ENCODE data around the gene DRC1.
"Not testable (repeated sequence)": the region's sequence is repeated elsewhere in the genome, so short reads cannot be mapped to it uniquely, and the experiment has no call there.

The DRC1 gene

DNA sequence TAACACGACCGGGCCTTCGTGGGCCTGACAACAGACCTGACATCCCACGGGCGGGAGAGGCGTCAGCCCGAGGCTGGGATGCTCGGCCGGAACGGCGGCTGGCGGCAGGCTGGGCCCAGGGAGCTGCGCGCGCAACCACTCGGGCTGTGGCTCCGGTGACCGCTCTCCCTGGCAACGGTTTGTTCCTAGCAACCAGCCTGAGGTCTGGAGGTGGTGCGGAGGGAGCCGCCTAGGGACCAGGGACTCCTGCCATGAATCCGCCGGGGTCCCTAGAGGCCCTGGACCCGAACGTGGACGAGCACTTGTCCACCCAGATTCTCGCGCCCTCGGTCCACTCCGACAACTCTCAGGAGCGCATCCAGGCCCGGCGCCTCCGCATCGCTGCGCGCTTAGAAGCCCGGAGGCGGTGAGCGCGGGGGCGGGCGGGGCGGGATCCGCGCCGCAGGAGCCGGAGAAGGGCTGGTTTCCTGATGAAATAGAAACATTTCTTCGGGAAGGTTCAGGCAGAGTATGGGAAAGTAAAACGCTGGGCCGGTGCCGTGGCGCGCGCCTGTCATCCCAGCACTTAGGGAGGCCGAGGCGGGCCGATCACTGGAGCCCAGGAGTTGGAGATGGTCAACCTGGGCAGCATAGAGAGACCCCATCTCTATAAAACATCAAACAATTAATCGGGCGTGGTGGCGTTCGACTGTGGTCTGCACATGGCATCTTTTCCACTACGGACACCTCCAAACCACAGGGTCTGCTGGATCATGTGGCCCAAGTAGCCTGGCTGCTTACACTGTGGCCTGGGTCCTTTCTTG lies at the start of gene DRC1:
Gene DRC1 (plus strand): TSS at position 182 of the 803 bp plus-strand sequence. CDS start 70 bp downstream, at position 252.
- DNase-seq (ENCODE audit: extremely low read depth in 1 of 2, low read depth in 1 of 2): no peak

DNA sequence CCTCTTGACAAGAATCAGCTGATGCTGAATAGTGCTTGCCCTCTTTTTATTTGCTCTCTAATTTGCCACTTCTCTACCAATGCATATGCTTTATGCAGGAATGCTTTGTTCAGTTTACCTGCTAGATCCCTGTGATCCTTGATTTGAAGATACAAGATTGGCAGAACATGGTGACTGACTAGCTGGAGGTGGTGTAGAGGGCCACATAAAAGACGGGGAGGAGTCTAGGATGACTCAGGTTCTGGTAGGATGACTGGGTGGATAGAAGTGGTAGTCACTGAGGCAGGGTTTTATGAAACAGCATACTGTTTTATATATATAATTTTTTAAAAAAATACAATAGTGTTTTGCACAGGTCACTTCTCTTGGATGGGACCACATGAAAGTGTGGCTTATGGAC lies 48.8 kb upstream of the DRC1 start:
- no peak for DNase-seq (ENCODE audit: extremely low read depth in 1 of 2, low read depth in 1 of 2)

DNA sequence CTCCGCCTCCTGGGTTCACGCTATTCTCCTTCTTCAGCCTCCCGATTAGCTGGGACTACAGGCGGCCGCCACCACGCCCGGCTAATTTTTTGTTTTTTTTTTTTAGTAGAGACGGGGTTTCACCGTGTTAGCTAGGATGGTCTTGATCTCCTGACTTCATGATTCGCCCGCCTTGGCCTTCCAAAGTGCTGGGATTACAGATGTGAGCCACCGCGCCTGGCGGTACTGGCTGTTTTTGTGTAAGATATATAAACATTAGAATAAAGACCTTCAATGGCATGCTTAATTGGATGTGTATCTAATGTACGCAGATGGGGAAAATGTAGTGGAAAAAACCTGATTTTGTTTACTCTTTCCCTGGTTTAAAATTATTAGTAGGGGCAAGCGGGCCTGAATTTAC lies 47.3 kb upstream of the DRC1 start:
- DNase-seq (ENCODE audit: extremely low read depth in 1 of 2, low read depth in 1 of 2): not testable (repeated sequence)

DNA sequence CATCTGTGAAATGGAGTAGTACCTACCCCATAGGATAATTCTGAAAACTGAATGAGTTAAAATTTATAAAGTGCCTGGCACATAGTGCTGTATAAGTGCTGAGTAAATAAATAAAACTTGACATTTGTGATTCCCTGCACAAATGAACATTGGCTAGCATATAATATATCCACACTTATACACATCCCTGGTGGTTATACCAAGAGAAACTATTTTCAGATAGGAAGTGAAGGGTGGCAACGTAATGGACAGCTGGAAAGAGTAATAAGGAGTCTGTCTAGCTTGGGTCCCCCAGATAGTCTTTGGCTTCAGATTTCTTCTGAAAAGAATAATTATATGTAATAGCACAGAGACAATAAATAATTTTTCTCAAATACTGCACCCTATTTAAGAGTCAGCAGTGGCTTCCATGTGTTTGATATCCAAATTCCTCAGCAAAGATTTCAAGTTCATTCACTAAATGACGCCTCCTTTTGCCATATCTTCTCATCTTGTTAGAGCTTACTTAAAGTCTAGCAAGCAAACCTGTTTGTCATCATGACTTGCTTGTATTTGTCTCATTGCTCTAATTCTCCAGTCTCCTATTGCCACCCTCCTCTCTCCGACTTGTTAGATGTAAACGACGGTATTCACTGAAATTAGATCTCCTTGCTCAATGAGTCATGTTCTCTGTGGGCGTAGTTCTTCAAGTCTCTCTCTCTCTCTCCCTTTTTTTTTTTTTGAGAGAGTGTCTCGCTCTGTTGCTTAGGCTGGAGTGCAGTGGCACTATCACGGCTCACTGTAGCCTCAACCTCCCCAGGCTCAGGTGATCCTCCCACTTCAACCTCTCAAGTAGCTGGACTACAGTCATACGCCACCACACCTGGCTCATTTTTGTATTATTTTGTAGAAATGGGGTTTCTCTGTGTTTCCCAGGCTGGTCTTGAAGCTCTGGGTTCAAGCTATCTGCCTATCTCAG lies 46.4 kb upstream of the DRC1 start:
- DNase-seq (ENCODE audit: extremely low read depth in 1 of 2, low read depth in 1 of 2): no peak

DNA sequence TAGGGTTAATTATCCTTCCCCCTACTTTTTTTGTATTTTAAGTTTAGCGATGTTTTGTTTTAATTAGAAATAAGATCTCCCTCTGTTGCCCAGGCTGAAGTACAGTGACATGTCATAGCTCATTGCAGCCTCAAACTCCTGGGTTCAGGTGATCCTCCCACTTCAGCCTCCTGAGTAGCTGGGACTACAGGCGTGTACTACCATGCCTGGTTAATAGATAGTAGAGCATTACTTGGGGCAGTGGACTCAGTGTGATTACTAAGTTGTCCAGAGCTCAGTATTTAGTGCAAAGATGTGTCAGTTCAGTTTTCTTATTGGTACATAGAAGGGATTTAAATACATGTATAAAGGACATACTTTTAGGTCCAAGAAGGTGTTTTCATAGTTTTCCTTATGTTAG lies 45.6 kb upstream of the DRC1 start:
- no peak for DNase-seq (ENCODE audit: extremely low read depth in 1 of 2, low read depth in 1 of 2)

DNA sequence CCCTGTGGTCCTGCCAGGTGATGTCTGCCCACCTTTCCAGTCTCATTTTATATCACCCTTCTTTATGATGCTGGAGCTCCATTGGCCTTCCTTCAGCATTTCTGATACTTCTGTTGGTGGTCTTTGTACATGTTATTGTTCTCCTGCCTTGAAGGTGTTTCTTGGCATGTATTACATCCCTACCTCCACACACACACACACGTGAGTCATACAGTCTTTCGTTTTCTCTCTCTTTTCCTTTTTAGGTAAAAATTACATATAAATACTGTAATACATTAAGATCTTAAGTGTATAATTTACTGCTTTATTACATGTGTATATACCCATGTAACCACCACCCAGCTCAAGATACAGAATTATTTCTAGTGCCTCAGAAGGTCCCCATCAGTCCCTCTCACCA lies 44.9 kb upstream of the DRC1 start:
- DNase-seq (ENCODE audit: extremely low read depth in 1 of 2, low read depth in 1 of 2): no peak

DNA sequence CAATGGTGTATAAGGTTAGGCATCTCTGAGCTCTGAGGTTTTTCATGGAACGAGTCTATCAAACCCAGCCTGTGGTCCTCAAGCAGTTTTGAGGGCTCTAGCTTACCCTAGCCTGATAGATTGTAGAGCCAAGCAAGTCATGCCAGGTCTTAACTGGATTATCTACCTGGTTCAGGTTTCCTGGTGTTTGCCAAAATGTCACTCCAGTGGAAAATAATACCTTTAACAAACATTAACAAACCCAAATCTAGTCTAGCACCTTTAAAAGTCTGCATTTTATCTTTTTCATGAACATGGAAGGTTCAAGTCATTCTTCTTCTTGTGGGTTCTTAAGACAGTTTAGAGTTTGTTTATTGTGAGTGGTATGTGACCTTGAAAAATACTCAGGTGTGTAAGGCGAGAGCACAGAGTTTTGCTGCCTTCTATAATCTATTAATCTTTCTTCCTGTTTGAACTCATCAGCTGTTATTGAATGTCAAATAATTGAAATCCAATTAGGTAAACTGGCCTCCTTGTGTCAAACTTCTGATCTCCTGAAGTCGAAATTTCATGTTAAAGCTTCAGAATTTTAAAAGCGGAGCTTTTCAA lies 41.7 kb upstream of the DRC1 start:
- DNase-seq (ENCODE audit: extremely low read depth in 1 of 2, low read depth in 1 of 2): no peak

DNA sequence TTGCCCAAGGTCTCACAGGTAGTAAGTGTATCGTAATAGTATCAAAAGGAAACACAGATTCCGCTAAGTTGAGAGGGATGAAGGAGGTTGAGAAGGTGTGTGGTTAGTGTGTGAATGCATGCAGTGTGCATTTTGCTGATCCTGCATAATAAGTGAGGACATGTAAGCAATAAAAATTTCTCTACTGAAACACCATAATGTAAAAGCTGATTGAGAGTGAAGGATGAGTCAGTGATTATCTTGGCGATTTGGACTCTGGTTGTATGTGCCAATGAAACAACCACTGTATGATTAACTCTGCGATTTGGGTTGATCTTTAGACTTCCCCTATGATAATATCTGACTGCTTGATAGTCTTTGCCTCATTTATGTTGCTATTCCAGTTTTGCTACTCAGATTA lies 38.4 kb upstream of the DRC1 start:
- DNase-seq (ENCODE audit: extremely low read depth in 1 of 2, low read depth in 1 of 2): no peak

DNA sequence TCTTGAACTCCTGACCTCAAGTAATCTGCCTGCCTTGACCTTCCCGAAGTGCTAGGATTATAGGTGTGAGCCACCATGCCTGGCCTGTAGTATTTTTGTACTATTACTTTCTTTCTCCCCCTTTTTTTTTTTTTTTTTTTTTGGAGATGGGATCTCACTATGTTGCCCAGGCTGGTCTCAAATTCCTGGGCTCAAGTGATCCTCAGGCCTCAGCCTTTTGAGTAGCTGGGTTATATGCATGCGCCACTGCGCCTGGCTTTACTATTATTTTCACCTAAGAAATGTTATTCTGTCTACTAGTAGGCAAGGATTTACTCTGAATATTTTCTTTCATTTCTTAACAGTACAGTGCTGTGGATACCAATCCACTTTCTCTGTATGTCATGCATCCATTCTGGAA lies 37.8 kb upstream of the DRC1 start:
- DNase-seq (ENCODE audit: extremely low read depth in 1 of 2, low read depth in 1 of 2): no peak

DNA sequence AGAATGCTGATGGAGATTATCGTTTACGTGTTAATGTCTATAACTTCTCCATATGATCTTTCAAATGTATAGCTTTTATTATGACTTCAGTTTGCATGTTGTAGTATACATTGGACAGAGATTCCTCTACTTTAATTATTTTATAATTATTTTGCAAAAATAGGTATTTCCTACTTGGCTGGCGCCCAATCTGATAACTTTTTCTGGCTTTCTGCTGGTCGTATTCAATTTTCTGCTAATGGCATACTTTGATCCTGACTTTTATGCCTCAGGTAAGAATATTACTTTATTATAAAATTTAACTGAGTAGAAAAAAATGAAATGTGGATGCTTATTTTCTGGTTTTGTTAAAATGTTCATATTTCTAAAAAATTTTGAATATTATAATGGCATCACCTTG lies 37.1 kb upstream of the DRC1 start:
- DNase-seq (ENCODE audit: extremely low read depth in 1 of 2, low read depth in 1 of 2): no peak

DNA sequence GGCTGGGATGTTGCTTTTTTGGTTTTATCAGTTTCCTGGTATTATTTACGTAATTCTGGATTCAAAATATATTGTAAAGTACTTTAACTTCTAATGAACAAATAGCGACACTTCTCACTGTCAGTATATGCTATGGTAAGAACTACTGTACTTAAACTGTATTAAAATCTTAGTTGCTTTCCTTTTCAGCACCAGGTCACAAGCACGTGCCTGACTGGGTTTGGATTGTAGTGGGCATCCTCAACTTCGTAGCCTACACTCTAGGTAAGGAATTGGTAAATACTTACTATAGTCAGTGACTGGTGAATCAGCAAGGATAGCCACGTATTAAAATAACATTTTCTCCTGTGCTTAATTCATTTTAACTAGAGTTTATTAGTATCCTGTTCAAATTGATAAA lies 34.8 kb upstream of the DRC1 start:
- DNase-seq (ENCODE audit: extremely low read depth in 1 of 2, low read depth in 1 of 2): no peak

DNA sequence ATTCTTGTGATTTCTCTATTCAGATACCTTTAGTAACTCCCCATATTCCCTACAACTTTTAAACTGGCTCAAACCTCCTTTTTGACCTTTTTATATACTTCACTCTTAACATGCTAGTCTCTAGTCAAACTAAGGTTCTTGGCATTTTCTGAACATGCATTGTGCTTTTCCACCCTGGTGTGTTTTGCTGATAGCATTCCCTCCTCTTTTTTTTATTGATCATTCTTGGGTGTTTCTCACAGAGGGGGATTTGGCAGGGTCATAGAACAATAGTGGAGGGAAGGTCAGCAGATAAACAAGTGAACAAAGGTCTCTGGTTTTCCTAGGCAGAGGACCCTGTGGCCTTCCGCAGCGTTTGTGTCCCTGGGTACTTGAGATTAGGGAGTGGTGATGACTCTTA lies 32.1 kb upstream of the DRC1 start:
- not testable (repeated sequence) for DNase-seq (ENCODE audit: extremely low read depth in 1 of 2, low read depth in 1 of 2)

DNA sequence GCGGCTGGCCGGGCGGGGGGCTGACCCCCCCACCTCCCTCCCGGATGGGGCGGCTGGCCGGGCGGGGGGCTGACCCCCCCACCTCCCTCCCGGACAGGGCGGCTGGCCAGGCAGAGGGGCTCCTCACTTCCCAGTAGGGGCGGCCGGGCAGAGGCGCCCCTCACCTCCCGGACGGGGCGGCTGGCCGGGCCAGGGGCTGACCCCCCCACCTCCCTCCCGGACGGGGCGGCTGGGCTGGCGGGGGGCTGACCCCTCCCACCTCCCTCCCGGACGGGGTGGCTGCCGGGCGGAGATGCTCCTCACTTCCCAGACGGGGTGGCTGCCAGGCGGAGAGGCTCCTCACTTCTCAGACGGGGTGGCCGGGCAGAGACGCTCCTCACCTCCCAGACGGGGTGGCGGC lies 30.8 kb upstream of the DRC1 start:
- not testable (repeated sequence) for DNase-seq (ENCODE audit: extremely low read depth in 1 of 2, low read depth in 1 of 2)

DNA sequence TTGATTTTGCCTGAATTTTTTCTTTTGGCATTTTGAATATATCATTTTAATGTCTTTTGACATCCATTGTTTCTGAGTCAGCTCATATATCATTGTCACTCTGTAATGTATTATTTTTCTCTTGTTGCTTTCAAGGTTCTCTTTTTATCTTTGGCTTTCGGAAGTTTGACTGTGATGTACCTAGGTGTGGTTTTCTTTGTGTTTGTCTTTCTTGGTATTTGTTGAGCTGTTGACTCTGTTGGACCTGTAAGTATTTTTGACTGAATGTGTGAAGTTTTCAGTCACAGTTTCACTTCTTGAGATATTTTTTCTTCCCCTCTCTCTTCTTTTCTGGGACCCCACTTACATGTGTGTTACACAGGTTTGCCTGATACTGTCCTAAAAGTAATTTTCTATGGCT lies 24.9 kb upstream of the DRC1 start:
- no peak for DNase-seq (ENCODE audit: extremely low read depth in 1 of 2, low read depth in 1 of 2)

DNA sequence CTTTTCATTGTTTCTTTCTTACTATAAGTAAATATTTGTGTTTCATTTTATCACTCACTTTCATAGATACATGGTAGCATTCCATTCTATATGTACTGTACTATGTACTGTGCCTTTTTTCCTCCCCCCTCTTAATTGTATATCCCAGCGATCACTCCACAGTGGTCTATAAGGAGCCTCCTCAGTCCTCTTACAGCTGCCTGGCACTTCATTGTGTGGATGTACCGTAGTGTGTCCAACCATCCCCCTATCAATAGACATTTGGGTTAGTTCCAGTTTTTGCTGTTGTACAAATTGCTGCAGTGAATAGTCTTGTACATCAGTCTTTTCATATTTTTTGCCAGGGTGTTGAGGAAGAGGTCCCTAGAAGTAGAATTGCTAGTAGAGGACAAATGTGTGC lies 21.4 kb upstream of the DRC1 start:
- no peak for DNase-seq (ENCODE audit: extremely low read depth in 1 of 2, low read depth in 1 of 2)

DNA sequence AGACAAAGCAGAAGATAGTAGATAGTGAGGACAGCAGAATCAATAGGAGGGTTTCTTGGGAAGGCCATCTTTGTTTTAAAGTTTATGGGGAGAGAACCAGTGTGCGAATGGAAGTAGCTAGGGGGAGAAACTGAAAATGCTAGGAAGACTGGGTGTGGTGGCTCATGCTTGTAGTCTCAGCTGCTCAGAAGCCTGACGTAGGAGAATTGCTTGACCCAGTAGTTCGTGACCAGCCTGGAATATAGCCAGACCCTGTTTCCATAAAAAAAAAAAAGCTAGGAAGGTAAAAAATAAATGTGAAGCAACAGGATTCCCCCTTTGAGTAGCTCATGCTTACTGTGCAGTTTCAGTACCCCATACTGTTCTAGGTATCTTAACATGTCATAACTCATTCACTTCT lies 19.2 kb upstream of the DRC1 start:
- no peak for DNase-seq (ENCODE audit: extremely low read depth in 1 of 2, low read depth in 1 of 2)

DNA sequence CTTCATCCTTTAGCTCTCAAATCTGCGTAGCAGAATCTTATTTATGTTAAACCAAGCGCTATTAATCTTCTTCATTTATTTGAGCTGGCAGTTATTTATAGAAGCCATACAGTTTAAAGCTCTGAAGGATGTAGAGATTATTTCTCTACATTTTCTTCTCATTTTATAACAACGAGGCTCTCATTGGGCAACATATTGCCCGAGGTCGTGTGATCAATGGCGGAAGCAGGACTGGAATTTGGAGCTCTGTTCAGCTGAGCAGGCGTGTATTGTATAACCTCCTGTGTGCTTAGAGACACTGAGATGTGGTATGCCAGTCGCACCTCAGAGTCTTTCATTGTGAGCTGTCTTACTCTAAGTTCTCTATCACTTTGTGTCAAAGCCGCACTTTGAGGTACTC lies 17.5 kb upstream of the DRC1 start:
- DNase-seq (ENCODE audit: extremely low read depth in 1 of 2, low read depth in 1 of 2): no peak

DNA sequence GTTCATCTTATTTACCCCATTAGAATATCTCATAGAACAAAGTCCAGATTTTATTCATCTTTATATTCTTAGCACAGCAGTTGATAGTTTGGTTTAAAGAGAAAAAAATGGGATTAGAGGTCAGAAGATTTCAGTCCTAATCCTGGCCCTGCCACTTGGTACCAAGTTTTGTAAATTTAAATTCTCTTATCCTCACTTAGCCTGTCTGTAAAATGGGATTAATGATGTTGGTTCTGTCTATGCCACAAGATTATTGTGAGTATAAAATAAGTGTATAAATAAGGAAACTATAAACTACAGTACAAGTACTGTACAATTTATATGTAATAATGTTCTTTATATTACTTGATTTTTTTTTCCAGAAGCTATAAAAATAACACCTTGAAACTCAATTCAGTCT lies 17.1 kb upstream of the DRC1 start:
- DNase-seq (ENCODE audit: extremely low read depth in 1 of 2, low read depth in 1 of 2): no peak

DNA sequence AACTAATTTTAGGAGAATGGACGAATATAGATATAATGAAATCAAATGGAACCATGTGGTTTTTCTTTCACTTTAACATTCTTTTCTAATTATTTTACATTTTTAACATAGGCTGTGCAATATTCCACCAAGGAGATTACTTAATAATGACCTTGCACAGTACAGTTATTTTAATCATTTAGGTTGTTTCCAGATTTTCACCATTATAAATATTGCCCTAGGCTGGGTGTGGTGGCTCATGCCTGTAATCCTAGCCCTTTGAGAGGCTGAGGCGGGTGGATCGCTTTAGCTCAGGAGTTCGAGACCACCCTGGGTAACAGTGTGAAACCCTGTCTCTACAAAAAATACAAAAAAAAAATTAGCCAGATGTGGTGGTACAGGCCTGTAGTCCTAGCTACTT lies 14.5 kb upstream of the DRC1 start:
- DNase-seq (ENCODE audit: extremely low read depth in 1 of 2, low read depth in 1 of 2): no peak

DNA sequence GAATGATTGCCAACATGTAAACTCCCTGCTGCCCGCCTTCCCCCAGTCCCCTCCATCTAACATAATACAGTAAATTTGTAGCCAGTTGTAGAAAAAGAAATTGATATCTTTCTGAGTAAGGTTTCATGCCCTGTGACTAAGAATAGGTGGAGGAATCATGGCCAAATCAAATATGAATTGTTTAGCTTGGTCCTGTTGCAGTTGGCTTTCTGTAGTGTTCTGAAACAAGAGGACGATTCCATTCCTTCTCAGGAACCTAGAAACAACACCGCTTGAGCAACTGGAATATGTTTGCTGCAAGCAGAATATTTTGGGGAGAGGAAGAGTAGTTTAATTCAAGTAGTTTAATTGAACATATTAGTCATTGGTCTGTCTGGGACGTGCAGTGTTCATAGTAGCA lies 7.0 kb upstream of the DRC1 start:
- no peak for DNase-seq (ENCODE audit: extremely low read depth in 1 of 2, low read depth in 1 of 2)

DNA sequence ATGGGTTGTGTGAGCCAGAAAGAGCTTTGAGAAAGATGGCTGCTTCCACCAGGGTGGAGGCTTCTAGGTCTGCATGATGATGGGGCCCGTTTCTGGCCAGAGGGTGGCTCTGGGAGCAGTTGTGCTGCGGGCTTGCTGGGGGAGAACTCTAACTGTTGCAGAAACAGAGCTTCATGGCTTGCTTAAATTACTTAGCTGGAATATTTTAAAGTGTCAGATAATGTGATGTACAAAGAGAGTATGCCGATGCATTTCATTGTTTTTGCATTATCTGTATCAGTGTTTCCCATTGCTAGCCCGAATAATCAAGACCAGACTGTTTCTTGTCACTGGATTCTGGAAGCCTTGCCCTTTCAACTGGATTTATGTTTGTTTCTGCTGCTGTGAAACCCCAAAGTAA lies 6.3 kb upstream of the DRC1 start:
- DNase-seq (ENCODE audit: extremely low read depth in 1 of 2, low read depth in 1 of 2): no peak
